NCI-H1436 (cell line): ENCODE data around the gene CCL13.

Source experiments
- DNase-seq: peaks from one replicate; lab custom pipeline; 2025; lab: John Stamatoyannopoulos, UW

CCL13 gene

GRCh38 chr17:34363183-34363661 lies 6.9 kb downstream of the CCL13 start, which contains the start of gene CCL1:
CCL1 (minus strand) TSS chr17:34363233; CDS start chr17:34363161, 72 bp downstream.
- DNase-seq, result no peak

GRCh38 chr17:34364751-34365150 lies 8.5 kb downstream of the CCL13 start:
- no peak for DNase-seq

- no peak for DNase-seq
Measured at GRCh38 chr17:34365340-34365739, 9.1 kb downstream of the CCL13 start.

- no peak for DNase-seq
Measured at GRCh38 chr17:34366010-34366409, 9.7 kb downstream of the CCL13 start.

- DNase-seq, result no peak
Measured at GRCh38 chr17:34366529-34367107, 10.3 kb downstream of the CCL13 start.

GRCh38 chr17:34367486-34368195 lies 11.4 kb downstream of the CCL13 start:
- no peak for DNase-seq

GRCh38 chr17:34368196-34368945 lies 12.1 kb downstream of the CCL13 start:
- no peak for DNase-seq

GRCh38 chr17:34368946-34369500 lies 12.7 kb downstream of the CCL13 start:
- DNase-seq, result no peak

GRCh38 chr17:34369571-34369970 lies 13.3 kb downstream of the CCL13 start:
- DNase-seq, result no peak

GRCh38 chr17:34370376-34370996 lies 14.2 kb downstream of the CCL13 start:
- DNase-seq, result no peak

- no peak for DNase-seq
Measured at GRCh38 chr17:34370997-34371395, 14.7 kb downstream of the CCL13 start.

- DNase-seq, result no peak
Measured at GRCh38 chr17:34371405-34372100, 15.3 kb downstream of the CCL13 start.

- DNase-seq, result peak; percentile 89
Measured at GRCh38 chr17:34374457-34374856, 18.2 kb downstream of the CCL13 start.

GRCh38 chr17:34375426-34375997 lies 19.2 kb downstream of the CCL13 start:
- DNase-seq, result no peak

- DNase-seq, result no peak
Measured at GRCh38 chr17:34377078-34377823, 21.0 kb downstream of the CCL13 start.

- DNase-seq, result no peak
Measured at GRCh38 chr17:34378664-34379101, 22.4 kb downstream of the CCL13 start.

- no peak for DNase-seq
Measured at GRCh38 chr17:34379868-34380267, 23.6 kb downstream of the CCL13 start.

GRCh38 chr17:34382621-34383124 lies 26.4 kb downstream of the CCL13 start:
- DNase-seq, result no peak

- no peak for DNase-seq
Measured at GRCh38 chr17:34383216-34383615, 26.9 kb downstream of the CCL13 start.

- no peak for DNase-seq
Measured at GRCh38 chr17:34384271-34384670, 28.0 kb downstream of the CCL13 start.
